A204.1 (cell line): ENCODE results near the gene ECE2.
"Not testable (repeated sequence)": the region's sequence is repeated elsewhere in the genome, so short reads cannot be mapped to it uniquely, and the experiment has no call there.

Experiments used
- FAIRE-seq: peaks from 2 replicates; lab custom pipeline; 2012; peaks lifted over from hg19 to GRCh38; lab: Jason Lieb, UNC

The ECE2 gene

DNA sequence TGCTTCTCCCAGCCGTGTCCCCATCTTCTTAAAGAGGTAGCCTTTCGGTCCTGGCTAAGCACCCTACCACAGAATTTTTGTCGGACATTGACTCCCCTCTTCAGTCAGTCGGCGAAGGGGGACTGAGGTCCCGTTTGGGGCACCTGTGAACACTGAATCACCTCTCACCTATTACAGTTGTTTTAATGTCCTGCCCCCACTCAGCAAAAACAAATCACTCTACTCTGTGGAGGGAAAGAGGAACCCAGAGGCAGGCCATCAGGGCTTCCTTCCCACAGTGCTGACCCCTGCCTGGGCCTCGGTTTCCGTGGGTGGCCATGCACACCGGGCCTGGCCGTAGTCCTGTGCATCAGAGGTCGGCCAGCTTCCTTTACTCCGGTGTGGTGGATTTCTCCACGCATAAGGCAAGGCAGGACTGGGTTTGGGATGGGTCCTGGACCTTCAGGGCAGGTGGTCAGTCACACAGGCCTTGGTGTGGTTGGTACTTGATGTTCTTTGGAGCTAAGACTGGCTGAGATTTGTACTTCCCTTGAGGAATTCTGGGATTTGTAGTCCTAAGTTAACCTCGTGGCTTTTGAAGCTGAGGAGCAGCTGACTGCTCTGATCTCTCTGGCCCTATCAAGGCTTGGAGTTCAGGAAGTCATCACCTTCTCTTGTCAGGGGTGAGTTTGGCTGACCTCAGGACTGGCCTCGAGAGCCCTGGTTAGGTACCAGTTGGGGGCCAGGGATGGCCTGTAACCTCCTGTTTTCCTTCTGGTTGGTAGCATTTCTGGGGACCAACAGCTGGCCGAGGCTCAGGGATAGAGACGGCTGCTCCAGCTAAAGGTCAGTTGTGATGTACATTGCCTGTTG lies 61.0 kb downstream of the ECE2 start:
- no peak for FAIRE-seq

- FAIRE-seq: no peak
These were observed 61.5 kb downstream of the ECE2 start, which contains the start of gene FAM131A for GRCh38 chr3:184337399-184337714. Gene FAM131A (plus strand): TSS chr3:184337600. CDS start chr3:184337631, 31 bp downstream.

GRCh38 chr3:184337981-184338380 lies 62.2 kb downstream of the ECE2 start:
- no peak for FAIRE-seq

GRCh38 chr3:184338511-184338945 lies 62.7 kb downstream of the ECE2 start:
- no peak for FAIRE-seq

DNA sequence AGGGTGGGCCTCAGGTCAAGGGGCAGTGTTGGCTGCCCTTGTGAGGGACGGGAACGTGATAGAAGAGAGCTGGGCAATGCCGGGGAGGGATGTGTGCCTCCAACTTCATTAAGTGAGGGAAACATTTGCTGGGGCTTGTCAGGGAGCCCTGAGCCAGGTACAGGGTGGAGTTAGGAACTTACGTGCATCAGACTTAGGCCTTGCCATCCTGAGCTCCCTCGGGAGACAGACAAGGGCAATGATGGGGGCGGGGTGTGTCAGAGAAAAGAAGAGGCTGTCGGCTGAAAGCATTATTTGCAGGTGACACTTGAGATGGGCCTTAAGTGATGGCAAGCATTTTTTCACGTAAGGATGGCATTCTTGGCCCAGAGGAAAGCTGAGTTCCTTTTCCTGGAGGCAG lies 63.2 kb downstream of the ECE2 start:
- FAIRE-seq: no peak

DNA sequence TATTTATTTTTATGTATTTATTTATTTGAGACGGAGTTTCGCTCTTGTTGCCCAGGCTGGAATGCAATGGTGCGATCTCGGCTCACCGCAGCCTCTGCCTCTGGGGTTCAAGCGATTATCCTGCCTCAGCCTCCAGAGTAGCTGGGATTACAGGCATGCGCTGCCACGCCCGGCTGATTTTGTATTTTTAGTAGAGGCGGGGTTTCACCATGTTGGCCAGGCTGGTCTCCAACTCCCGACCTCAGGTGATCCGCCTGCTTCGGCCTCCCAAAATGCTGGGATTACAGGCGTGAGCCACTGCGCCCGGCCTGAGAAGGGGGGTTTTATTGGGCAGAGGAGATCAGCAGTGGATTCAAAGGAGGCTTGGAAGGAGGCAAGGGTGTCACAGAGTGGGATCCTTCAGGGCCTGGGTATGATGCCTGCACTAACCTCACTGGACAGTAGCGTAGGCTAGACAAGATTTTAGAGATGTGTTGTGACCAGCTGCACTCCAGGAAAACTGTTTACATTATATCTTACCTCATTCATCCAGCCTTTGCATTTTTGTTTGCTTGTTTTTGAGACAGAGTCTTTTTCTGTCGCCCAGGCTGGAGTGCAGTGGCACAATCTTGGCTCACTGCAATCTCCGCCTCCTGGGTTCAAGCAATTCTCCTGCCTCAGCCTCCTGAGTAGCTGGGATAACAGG lies 63.8 kb downstream of the ECE2 start:
- FAIRE-seq: not testable (repeated sequence)

DNA sequence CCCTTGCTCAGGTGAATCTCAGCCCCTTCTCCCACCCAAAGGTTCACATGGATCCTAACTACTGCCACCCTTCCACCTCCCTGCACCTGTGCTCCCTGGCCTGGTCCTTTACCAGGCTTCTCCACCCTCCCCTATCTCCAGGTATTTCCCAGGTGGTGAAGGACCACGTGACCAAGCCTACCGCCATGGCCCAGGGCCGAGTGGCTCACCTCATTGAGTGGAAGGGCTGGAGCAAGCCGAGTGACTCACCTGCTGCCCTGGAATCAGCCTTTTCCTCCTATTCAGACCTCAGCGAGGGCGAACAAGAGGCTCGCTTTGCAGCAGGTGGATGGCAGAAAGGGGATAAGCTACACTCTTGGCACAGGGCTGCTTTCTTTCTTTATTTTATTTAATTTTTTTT lies 66.1 kb downstream of the ECE2 start:
- no peak for FAIRE-seq
